ENCODE results near the gene ARRDC1. TPM values are rescaled to one million over a fixed set of nuclear protein-coding genes. Genes with fewer than 3 reads are reported as not detected.
A peak's percentile ranks its signal among the peaks of the same experiment; 100 is the strongest.

The ARRDC1 gene
- total RNA-seq, 1 donor from 2014 or later, result 36.5 TPM

- DNase-seq (ENCODE audit: low spot score in 2 of 2, unreplicated experiment in 2 of 2), result no peak
- Mint-ChIP-seq H3K36me3 (peaks cover 16% of the 10 kb centered on the region), H3K4me1 (no peaks in the 10 kb centered on the region), H3K9me3 (no peaks in the 10 kb centered on the region), H3K27me3 (ENCODE audit: low read depth) (no peaks in the 10 kb centered on the region), H3K27ac (no peak overlapping the region), H3K4me3 (no peak overlapping the region)
- TF ChIP-seq CTCF (IDR thresholded peaks at IDR 0.05; ENCODE audit: unreplicated experiment), result no peak
Measured at GRCh38 chr9:137569609-137570203, 35.8 kb upstream of the ARRDC1 start.

GRCh38 chr9:137570566-137570965, 34.9 kb upstream of the ARRDC1 start:
- H3K36me3 Mint-ChIP-seq, result peaks cover 20% of the 10 kb centered on the region

GRCh38 chr9:137574192-137574591, 31.3 kb upstream of the ARRDC1 start:
- Mint-ChIP-seq H3K27ac (no peak overlapping the region), H3K4me1 (peaks cover 15% of the 10 kb centered on the region), H3K9me3 (no peaks in the 10 kb centered on the region), H3K27me3 (ENCODE audit: low read depth) (no peaks in the 10 kb centered on the region), H3K36me3 (peaks cover 20% of the 10 kb centered on the region), H3K4me3 (no peak overlapping the region)
- TF ChIP-seq CTCF (IDR thresholded peaks at IDR 0.05; ENCODE audit: unreplicated experiment), result no peak
- DNase-seq (ENCODE audit: low spot score in 2 of 2, unreplicated experiment in 2 of 2), result no peak

More at GRCh38 chr9:137570566-137570965, 34.9 kb upstream of the ARRDC1 start:
- H3K4me3 Mint-ChIP-seq, result no peak overlapping the region
- DNase-seq (ENCODE audit: low spot score in 2 of 2, unreplicated experiment in 2 of 2), result no peak
- H3K27me3 Mint-ChIP-seq (ENCODE audit: low read depth), result no peaks in the 10 kb centered on the region
- no peak for TF ChIP-seq CTCF (IDR thresholded peaks at IDR 0.05; ENCODE audit: unreplicated experiment)
- no peak overlapping the region for H3K27ac Mint-ChIP-seq
- no peaks in the 10 kb centered on the region for H3K4me1 Mint-ChIP-seq
- no peaks in the 10 kb centered on the region for H3K9me3 Mint-ChIP-seq

- no peak for TF ChIP-seq CTCF (IDR thresholded peaks at IDR 0.05; ENCODE audit: unreplicated experiment)
- peaks cover 18% of the 10 kb centered on the region for H3K36me3 Mint-ChIP-seq
- no peak overlapping the region for H3K27ac Mint-ChIP-seq
- H3K27me3 Mint-ChIP-seq (ENCODE audit: low read depth), result no peaks in the 10 kb centered on the region
- no peaks in the 10 kb centered on the region for H3K9me3 Mint-ChIP-seq
- no peak for DNase-seq (ENCODE audit: low spot score in 2 of 2, unreplicated experiment in 2 of 2)
- H3K4me3 Mint-ChIP-seq, result no peak overlapping the region
- H3K4me1 Mint-ChIP-seq, result peaks cover 19% of the 10 kb centered on the region
Measured at GRCh38 chr9:137575364-137575715, 30.1 kb upstream of the ARRDC1 start.

- no peak for DNase-seq (ENCODE audit: low spot score in 2 of 2, unreplicated experiment in 2 of 2)
- Mint-ChIP-seq H3K27ac (peak overlapping the region; percentile 25), H3K36me3 (peaks cover 13% of the 10 kb centered on the region), H3K9me3 (no peaks in the 10 kb centered on the region), H3K4me3 (peak overlapping the region; percentile 26), H3K27me3 (ENCODE audit: low read depth) (no peaks in the 10 kb centered on the region), H3K4me1 (peaks cover 21% of the 10 kb centered on the region)
- no peak for TF ChIP-seq CTCF (IDR thresholded peaks at IDR 0.05; ENCODE audit: unreplicated experiment)
Measured at GRCh38 chr9:137575716-137576411, 29.6 kb upstream of the ARRDC1 start.

Measured in mesothelial cell of epicardium (in vitro differentiated cells).